Activated CD8-positive, alpha-beta T cell treated with anti-CD3 and anti-CD28 coated beads, Interleukin-2, amount 10 ng/mL, durations not matched to agents 7 days and 5 days (primary cell): ENCODE data around the gene CDHR2. TPM values are rescaled to one million over a fixed set of nuclear protein-coding genes. Genes with fewer than 3 reads are reported as not detected.

ENCODE experiments used
- ATAC-seq: fragments of 150-1000 bp; cut with Tn5 transposase; one replicate; pipeline ENCODE4 v1.10.0; 2021; ENCODE audit warnings: moderate library complexity
- CTCF ChIA-PET: fragments of 350-600 bp; sonication (Branson Sonifier 250); formaldehyde crosslinking; loops from one replicate; lab custom pipeline; 2021; ENCODE audit warnings: antibody characterized with exemption; lab: Charles Lee
- POLR2A ChIA-PET: fragments of 350-600 bp; sonication (Branson Sonifier 250); formaldehyde crosslinking; loops from one replicate; lab custom pipeline; 2021; ENCODE audit warnings: antibody characterized with exemption; lab: Charles Lee
- DNase-seq: peaks from one replicate; pipeline ENCODE4 v3.0.0-alpha.2; 2020
- H3K27ac Mint-ChIP-seq: one replicate; pipeline ENCODE4 v1.8.0; 2021; ENCODE audit warnings: mild to moderate bottlenecking, mixed read lengths
- H3K27me3 Mint-ChIP-seq: one replicate; pipeline ENCODE4 v1.8.0; 2021; ENCODE audit warnings: low read depth, mixed read lengths
- H3K36me3 Mint-ChIP-seq: one replicate; pipeline ENCODE4 v1.8.0; 2021; ENCODE audit warnings: low read depth, mixed read lengths
- H3K4me1 Mint-ChIP-seq: one replicate; pipeline ENCODE4 v1.8.0; 2021; ENCODE audit warnings: low read depth, mixed read lengths
- H3K4me3 Mint-ChIP-seq: one replicate; pipeline ENCODE4 v1.8.0; 2021; ENCODE audit warnings: mild to moderate bottlenecking, mixed read lengths
- H3K9me3 Mint-ChIP-seq: one replicate; pipeline ENCODE4 v1.8.0; 2022; ENCODE audit warnings: mixed read lengths; ENCODE audit not compliant: insufficient read depth
- total RNA-seq, 2 experiments: library from RNA; stranded (reverse); gene quantifications; one replicate each; pipeline ENCODE4 v1.2.3, GENCODE V29; 2021

The CDHR2 gene
- total RNA-seq, 2 experiments from 2014 or later: 2.1 to 2.2 TPM

DNA sequence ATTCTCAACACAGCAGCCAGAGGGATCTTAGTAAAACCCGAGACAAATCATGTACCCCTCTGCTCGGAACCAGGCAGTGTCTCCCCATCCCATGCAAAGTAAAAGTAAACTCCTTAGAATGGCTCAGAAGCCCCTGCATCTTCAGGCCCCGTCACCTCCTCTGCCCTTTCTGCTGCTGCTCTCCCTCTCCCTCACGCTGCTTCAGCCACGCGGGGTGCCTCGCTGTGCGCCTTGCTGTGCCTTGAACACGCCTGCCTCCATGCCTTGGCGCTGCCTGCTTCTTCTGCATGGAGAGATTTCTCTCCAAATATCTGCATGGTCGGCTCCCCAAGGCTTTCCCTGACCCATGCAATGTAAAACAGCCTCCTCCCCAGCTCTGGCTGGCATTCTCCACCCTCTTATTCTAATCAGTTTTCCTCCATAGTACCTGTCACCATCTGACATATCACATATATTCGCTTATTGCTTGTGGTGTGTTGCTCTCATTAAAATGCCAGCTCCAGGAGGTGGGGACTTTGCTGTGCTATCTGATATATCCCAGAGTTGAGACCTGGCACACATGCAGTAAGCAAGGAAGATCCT, 52.9 kb downstream of the CDHR2 start:
- POLR2A ChIA-PET: no interaction called here
- Mint-ChIP-seq H3K27me3 (peaks cover 9% of the 10 kb centered on the region), H3K4me3 (no peak overlapping the region), H3K27ac (no peak overlapping the region), H3K36me3 (no peaks in the 10 kb centered on the region), H3K9me3 (no peaks in the 10 kb centered on the region), H3K4me1 (no peaks in the 10 kb centered on the region)
- no peak for DNase-seq
- no peak for ATAC-seq
- CTCF ChIA-PET: no interaction called here

DNA sequence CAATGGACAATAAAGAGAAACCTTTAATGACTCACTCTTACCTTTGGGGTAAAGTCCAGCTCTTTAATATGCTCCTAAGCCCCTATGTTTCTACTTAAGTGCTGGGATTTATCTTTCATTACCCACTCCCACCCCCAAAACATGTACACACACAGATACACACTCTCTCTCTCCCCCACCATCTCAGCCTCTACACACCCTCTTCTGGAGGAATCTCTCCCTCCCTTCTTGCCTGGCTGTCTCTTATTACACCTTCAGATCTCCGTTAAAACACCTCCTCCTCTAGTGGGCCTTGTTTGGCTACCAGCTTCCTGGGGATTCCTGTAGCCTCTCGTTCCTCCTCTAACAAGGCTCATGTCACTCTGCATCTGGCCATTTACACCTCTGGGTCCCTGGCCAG, 53.9 kb downstream of the CDHR2 start:
- ChIA-PET POLR2A (no interaction called here), CTCF (no interaction called here)
- Mint-ChIP-seq H3K4me3 (no peak overlapping the region), H3K27ac (no peak overlapping the region), H3K4me1 (no peaks in the 10 kb centered on the region), H3K36me3 (no peaks in the 10 kb centered on the region), H3K27me3 (peaks cover 9% of the 10 kb centered on the region), H3K9me3 (no peaks in the 10 kb centered on the region)
- ATAC-seq (no peak), DNase-seq (no peak)

- DNase-seq (no peak), ATAC-seq (no peak)
- H3K27me3 Mint-ChIP-seq: peaks cover 21% of the 10 kb centered on the region
- no peaks in the 10 kb centered on the region for H3K9me3 Mint-ChIP-seq
- ChIA-PET POLR2A (no interaction called here), CTCF (interaction anchor here (1.8 to 2.5 kb wide), 3 partner anchors 9 to 55 kb away, joined by 4 to 10 read pairs (median 6); no protein-coding TSS in a partner anchor)
- H3K4me1 Mint-ChIP-seq: peaks cover 11% of the 10 kb centered on the region
- no peak overlapping the region for H3K4me3 Mint-ChIP-seq
- H3K36me3 Mint-ChIP-seq: no peaks in the 10 kb centered on the region
- no peak overlapping the region for H3K27ac Mint-ChIP-seq
Observed at GRCh38 chr5:176606032-176606431, 56.9 kb downstream of the CDHR2 start.

DNA sequence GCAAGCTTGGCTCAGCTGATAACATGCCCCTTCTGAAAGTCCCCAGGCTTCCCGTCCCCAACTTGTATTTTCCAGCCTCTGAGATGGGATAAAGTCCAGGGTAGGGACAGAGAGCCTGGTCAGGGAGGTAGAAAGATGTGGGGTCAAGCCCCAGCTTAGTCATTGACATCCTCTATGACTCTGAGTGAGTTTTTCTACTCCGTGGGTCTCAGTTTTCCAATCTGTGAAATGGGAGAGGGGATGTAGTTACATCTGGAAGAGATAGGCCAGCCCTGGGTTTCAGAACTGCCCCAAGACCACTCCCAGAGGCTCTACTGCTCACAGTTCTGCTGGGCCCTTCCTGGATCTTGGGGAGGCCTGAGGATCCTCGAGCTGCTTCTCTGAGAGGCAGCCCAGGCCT, 57.7 kb downstream of the CDHR2 start:
- H3K4me1 Mint-ChIP-seq: peaks cover 11% of the 10 kb centered on the region
- no peaks in the 10 kb centered on the region for H3K36me3 Mint-ChIP-seq
- no peaks in the 10 kb centered on the region for H3K9me3 Mint-ChIP-seq
- ATAC-seq (no peak), DNase-seq (no peak)
- CTCF ChIA-PET: interaction anchor here (1.0 to 2.5 kb wide), 3 partner anchors 10 to 53 kb away, joined by 3 to 10 read pairs (median 6); no protein-coding TSS in a partner anchor
- POLR2A ChIA-PET: no interaction called here
- H3K27me3 Mint-ChIP-seq: peaks cover 27% of the 10 kb centered on the region
- no peak overlapping the region for H3K27ac Mint-ChIP-seq
- no peak overlapping the region for H3K4me3 Mint-ChIP-seq

- no peak overlapping the region for H3K27ac Mint-ChIP-seq
- ChIA-PET CTCF (no interaction called here), POLR2A (interaction anchor here (0.6 to 1.1 kb wide), 2 partner anchors 160 to 769 kb away, joined by 3 read pairs; partner anchors contain the start of gene FAF2)
- H3K4me1 Mint-ChIP-seq: peaks cover 11% of the 10 kb centered on the region
- ATAC-seq (no peak), DNase-seq (no peak)
- no peaks in the 10 kb centered on the region for H3K36me3 Mint-ChIP-seq
- H3K9me3 Mint-ChIP-seq: no peaks in the 10 kb centered on the region
- peak overlapping the region; percentile 85 for H3K4me3 Mint-ChIP-seq
- H3K27me3 Mint-ChIP-seq: peaks cover 33% of the 10 kb centered on the region
Observed at GRCh38 chr5:176608142-176608705, 59.1 kb downstream of the CDHR2 start.

DNA sequence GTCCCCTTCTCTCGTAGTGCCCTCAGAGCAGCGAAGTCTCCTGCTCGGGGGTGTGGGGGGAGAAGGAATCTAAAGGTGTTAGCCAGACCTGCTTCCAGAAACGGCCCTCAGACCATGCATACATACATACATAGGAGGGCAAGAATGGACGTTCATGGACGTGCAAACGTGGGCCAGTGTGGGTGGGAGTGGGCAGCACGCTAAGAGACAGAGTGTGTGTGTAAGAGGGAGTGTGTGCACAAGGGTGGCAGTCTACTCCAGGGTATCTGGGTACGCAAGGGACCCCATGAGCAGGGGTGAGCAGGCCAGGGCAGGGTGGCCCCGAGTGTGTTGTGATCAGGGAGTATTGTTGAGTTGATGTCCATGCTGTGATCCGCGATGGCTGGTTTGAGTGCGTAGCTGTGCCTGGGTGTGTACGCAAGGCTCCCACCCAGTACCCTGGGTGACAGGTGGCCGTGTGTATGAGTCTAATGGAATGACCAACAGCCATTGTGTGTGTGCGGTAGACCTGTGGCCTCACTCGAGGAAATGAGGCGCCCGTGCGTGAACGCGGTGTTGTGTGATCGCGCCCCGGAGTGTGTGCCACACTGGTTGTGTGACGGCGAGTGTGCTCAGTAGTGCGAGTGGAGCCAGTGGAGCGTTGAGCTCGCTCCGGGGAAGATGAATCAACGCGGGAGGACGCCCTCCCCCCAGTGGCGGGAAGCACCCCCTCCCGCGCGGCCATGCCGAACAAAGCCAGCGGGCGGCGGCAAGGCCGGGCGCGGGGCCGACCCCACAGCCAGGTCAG, 60.0 kb downstream of the CDHR2 start:
- ATAC-seq: no peak
- H3K4me3 Mint-ChIP-seq: peak overlapping the region; percentile 85
- H3K36me3 Mint-ChIP-seq: no peaks in the 10 kb centered on the region
- H3K27ac Mint-ChIP-seq: peak overlapping the region; percentile 73
- no peak for DNase-seq
- peaks cover 36% of the 10 kb centered on the region for H3K27me3 Mint-ChIP-seq
- POLR2A ChIA-PET: interaction anchor here (1.1 kb wide), 1 partner anchor 161 kb away, joined by 3 read pairs; the partner anchor contains the start of gene FAF2
- CTCF ChIA-PET: no interaction called here
- no peaks in the 10 kb centered on the region for H3K9me3 Mint-ChIP-seq
- peaks cover 11% of the 10 kb centered on the region for H3K4me1 Mint-ChIP-seq

DNA sequence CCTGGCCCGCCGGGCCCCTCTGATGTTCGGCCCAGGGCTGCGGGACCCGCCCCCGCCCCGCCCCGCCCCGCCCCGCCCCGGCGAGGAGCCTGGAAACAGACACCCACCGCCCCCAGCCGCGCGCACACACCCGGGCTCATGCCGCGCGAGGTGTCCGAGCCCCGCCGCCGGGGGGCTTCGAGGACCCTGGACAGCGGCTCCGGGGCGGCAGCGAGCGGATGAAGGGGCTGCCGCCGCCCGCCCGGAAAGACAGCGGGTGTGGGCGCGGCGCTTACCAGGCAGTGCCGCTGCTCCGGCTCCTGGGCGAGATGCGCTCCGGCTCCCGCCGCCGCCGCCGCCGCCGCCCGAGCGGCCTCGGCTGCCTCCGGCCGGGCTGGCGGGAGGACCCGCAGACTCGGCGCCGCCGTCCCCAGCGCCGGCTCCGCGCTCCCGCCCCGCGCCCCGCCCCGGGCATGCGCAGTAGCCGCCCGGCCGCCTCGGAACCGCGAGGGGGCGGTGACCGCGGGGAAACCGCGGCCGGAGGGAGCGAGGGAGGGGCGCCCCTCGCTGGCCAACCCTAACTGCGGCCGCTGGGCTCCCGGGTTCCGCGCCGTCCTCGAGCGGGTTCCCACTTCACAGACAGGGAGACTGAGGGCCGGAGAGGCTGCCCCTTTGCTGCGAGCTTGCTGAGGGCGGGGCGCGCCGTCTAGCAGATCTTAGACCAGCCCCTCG, 60.7 kb downstream of the CDHR2 start, which contains the start of gene GPRIN1:
GPRIN1 (minus strand) TSS at position 433 of the 711 bp plus-strand sequence. CDS start 10,322 bp downstream, outside the sequence.
- peaks cover 41% of the 10 kb centered on the region for H3K27me3 Mint-ChIP-seq
- H3K4me3 Mint-ChIP-seq: peak within 1 kb of the TSS; percentile 85
- POLR2A ChIA-PET: no interaction called here
- DNase-seq: peak; percentile 52
- H3K9me3 Mint-ChIP-seq: no peaks in the 10 kb centered on the region
- H3K27ac Mint-ChIP-seq: peak within 1 kb of the TSS; percentile 73
- no peaks in the 10 kb centered on the region for H3K36me3 Mint-ChIP-seq
- peaks cover 11% of the 10 kb centered on the region for H3K4me1 Mint-ChIP-seq
- peak; percentile 76 for ATAC-seq
- CTCF ChIA-PET: no interaction called here

GRCh38 chr5:176610435-176610773, 61.3 kb downstream of the CDHR2 start:
- ATAC-seq (no peak), DNase-seq (no peak)
- CTCF ChIA-PET: no interaction called here
- Mint-ChIP-seq H3K4me1 (peaks cover 11% of the 10 kb centered on the region), H3K27me3 (peaks cover 43% of the 10 kb centered on the region), H3K9me3 (no peaks in the 10 kb centered on the region), H3K27ac (no peak overlapping the region), H3K36me3 (no peaks in the 10 kb centered on the region), H3K4me3 (peak overlapping the region; percentile 66)
- POLR2A ChIA-PET: no interaction called here

DNA sequence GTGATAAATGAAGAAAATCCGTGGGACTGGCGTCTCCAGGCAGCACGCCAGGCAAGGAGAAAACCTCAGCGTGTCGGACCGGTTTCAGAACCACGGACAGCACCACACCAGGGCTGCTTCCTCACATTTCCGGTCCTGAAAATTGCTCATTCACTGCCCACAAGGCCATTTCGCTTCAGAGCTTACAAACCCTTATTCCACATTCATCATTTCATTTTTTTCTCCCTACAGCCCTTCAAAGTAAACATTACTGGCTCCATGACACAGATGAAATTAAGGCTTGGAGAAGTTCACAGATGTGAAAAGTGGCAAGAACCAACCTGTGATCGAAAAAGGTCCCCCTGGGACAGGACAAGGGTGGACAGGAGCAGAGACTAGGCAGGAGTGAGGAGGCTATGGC, 62.3 kb downstream of the CDHR2 start:
- ATAC-seq (no peak), DNase-seq (peak; percentile 81)
- H3K9me3 Mint-ChIP-seq: no peaks in the 10 kb centered on the region
- ChIA-PET CTCF (no interaction called here), POLR2A (no interaction called here)
- H3K4me3 Mint-ChIP-seq: no peak overlapping the region
- H3K27ac Mint-ChIP-seq: no peak overlapping the region
- H3K27me3 Mint-ChIP-seq: peaks cover 50% of the 10 kb centered on the region
- peaks cover 11% of the 10 kb centered on the region for H3K4me1 Mint-ChIP-seq
- no peaks in the 10 kb centered on the region for H3K36me3 Mint-ChIP-seq

DNA sequence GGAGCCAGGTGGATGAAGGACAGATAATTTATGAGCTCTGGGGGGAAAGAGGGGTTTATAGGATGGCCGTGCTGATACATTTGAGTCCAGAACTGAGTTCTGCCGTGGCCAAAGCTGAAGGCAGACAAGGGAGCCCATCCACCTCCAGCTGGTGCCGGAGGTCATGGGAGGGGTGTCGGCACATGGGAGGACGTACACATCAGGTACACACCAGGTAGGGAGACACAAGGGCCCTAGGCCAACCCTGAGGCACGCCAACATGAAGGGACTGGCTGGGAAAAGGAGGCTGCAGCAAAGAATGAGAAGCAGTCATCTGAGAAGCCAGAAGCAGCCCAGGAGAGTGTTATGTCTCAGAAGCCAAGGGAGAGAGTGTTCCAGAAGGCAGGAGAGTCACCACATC, 62.9 kb downstream of the CDHR2 start:
- H3K9me3 Mint-ChIP-seq: no peaks in the 10 kb centered on the region
- no peak overlapping the region for H3K27ac Mint-ChIP-seq
- ChIA-PET POLR2A (no interaction called here), CTCF (no interaction called here)
- ATAC-seq: no peak
- peaks cover 11% of the 10 kb centered on the region for H3K4me1 Mint-ChIP-seq
- no peak for DNase-seq
- H3K4me3 Mint-ChIP-seq: no peak overlapping the region
- H3K36me3 Mint-ChIP-seq: no peaks in the 10 kb centered on the region
- H3K27me3 Mint-ChIP-seq: peaks cover 54% of the 10 kb centered on the region

DNA sequence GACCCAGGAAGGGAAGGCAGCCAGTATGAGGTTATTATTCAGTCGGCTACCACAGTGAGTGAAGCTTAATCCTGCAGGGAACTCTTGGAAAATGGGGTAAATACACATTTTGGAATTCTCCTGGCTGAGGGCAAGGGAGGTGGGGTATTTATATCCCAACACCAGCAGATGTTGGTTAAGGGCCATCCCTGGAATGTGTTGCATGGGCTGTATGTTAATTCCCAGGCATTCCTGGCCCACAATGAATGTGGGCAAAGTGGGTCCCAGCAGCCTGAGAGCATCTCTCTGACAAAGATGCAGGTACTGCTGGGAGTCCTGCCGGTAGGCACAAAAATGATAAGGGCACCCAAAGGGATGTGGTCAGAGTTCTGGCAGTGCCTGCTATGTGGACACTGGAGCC, 63.7 kb downstream of the CDHR2 start:
- Mint-ChIP-seq H3K27me3 (peaks cover 57% of the 10 kb centered on the region), H3K36me3 (no peaks in the 10 kb centered on the region), H3K4me1 (peaks cover 11% of the 10 kb centered on the region), H3K27ac (no peak overlapping the region), H3K4me3 (no peak overlapping the region), H3K9me3 (no peaks in the 10 kb centered on the region)
- no peak for ATAC-seq
- POLR2A ChIA-PET: no interaction called here
- DNase-seq: no peak
- CTCF ChIA-PET: no interaction called here
